ENCODE results near the gene PRKAR1A.
"Not testable (repeated sequence)": the region's sequence is repeated elsewhere in the genome, so short reads cannot be mapped to it uniquely, and the experiment has no call there.

The PRKAR1A gene

GRCh38 chr17:68512247-68512959 lies at the start of gene PRKAR1A:
PRKAR1A (plus strand) TSS chr17:68512430; CDS start chr17:68515400, 2,970 bp downstream.
- peak; percentile 86 to 90 for DNase-seq

GRCh38 chr17:68463211-68464019 lies 48.8 kb upstream of the PRKAR1A start:
- DNase-seq, result no peak

GRCh38 chr17:68468334-68468733 lies 43.9 kb upstream of the PRKAR1A start:
- no peak for DNase-seq

GRCh38 chr17:68468788-68469187 lies 43.4 kb upstream of the PRKAR1A start:
- no peak for DNase-seq

GRCh38 chr17:68470961-68471360 lies 41.3 kb upstream of the PRKAR1A start:
- DNase-seq, result peak; percentile 35 to 47

- DNase-seq, result no peak
Measured at GRCh38 chr17:68480885-68481284, 31.3 kb upstream of the PRKAR1A start.

- DNase-seq, result no peak
Measured at GRCh38 chr17:68482576-68483041, 29.6 kb upstream of the PRKAR1A start.

- no peak for DNase-seq
Measured at GRCh38 chr17:68484458-68484857, 27.8 kb upstream of the PRKAR1A start.

GRCh38 chr17:68489919-68490318 lies 22.3 kb upstream of the PRKAR1A start:
- DNase-seq, result no peak

- DNase-seq, result peak; percentile 79 to 95
Measured at GRCh38 chr17:68491381-68492231, 20.6 kb upstream of the PRKAR1A start.

- DNase-seq, result not testable (repeated sequence)
Measured at GRCh38 chr17:68492394-68493054, 19.7 kb upstream of the PRKAR1A start.

- no peak for DNase-seq
Measured at GRCh38 chr17:68495081-68495480, 17.1 kb upstream of the PRKAR1A start.

- DNase-seq, result peak; percentile 78 to 83
Measured at GRCh38 chr17:68497885-68498319, 14.3 kb upstream of the PRKAR1A start.

GRCh38 chr17:68498479-68499326 lies 13.5 kb upstream of the PRKAR1A start:
- DNase-seq, result peak; percentile 80 to 90

- no peak for DNase-seq
Measured at GRCh38 chr17:68499587-68499986, 12.6 kb upstream of the PRKAR1A start.

- DNase-seq, result no peak
Measured at GRCh38 chr17:68501074-68501473, 11.2 kb upstream of the PRKAR1A start.

- peak in 1 of 2 donors; percentile 39 for DNase-seq
Measured at GRCh38 chr17:68505951-68506350, 6.3 kb upstream of the PRKAR1A start.

GRCh38 chr17:68507576-68507975 lies 4.7 kb upstream of the PRKAR1A start:
- DNase-seq, result peak; percentile 56 to 70

GRCh38 chr17:68509141-68510057 lies 2.8 kb upstream of the PRKAR1A start:
- peak; percentile 72 to 77 for DNase-seq

- no peak for DNase-seq
Measured at GRCh38 chr17:68511254-68511670, 968 bp upstream of the PRKAR1A start.
